Lung (tissue), 5 donors: ENCODE data around the gene SYNPR. TPM values are rescaled to one million over a fixed set of nuclear protein-coding genes. Genes with fewer than 3 reads are reported as not detected.

Source experiments
- polyA plus RNA-seq, 2 donors: library from polyadenylated mRNA; stranded (reverse); fragments of 200-250 nt; gene quantifications; one replicate each; pipeline ENCODE4 v1.2.1, GENCODE V29; 2013
- small RNA-seq: library from RNA; depleted of rRNA; stranded (forward); fragments of <200 nt; gene quantifications from one replicate; pipeline ENCODE3, GENCODE V24; 2014; ENCODE audit warnings: low replicate concordance
- total RNA-seq, 2 donors: library from RNA; depleted of rRNA in 1 of 2; stranded (reverse); fragments of >200 nt in 1 of 2; gene quantifications; one replicate each; pipeline ENCODE4 v1.2.1, GENCODE V29; 2014 to 2021
- donor health status: Bipolar disorder and iron deficiency.
- donor health status: healthy.
- donor health status: DM: yes; HTN: yes; CAD: no.

Gene SYNPR
- total and polyA plus RNA-seq, 4 donors: 0.43 TPM; not detected in 3

Small RNAs within 50 kb of the gene (small RNA-seq; reads per million reads assigned to genes)
- not detected for gene RNA5SP134
